Activated effector memory CD4-positive, alpha-beta T cell treated with Interleukin-2 at 50 U/mL for 16 hours (primary cell): ENCODE measurements around the gene PCIF1.
"Not testable (repeated sequence)": the region's sequence is repeated elsewhere in the genome, so short reads cannot be mapped to it uniquely, and the experiment has no call there.

Source experiments
- DNase-seq: peaks from one replicate; pipeline ENCODE4 v3.0.0-alpha.2; 2020

Gene PCIF1

DNA sequence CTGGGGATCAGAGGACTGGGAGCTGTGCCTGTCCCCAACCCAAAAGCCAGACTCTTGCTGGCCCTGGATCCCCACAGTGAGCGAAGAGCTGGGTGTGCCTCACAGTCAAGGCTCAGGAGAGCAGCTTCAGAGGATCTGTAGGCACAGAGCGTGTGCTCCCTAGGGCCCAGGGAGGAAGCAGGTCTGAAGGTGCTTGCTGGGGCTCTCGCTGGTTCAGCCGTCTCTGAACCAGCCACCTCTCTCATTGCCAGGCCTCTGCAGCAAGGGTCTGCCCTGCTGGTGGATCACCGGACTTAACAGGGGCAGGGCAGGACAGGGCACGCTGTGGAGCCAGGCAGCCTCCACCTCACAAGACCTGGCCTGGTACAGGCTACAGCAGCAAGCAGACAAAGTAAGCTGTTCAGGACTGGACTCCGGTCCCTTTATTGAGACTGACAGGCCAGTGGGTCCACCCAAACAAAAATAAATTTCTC, 13.8 kb downstream of the PCIF1 start:
- no peak for DNase-seq

DNA sequence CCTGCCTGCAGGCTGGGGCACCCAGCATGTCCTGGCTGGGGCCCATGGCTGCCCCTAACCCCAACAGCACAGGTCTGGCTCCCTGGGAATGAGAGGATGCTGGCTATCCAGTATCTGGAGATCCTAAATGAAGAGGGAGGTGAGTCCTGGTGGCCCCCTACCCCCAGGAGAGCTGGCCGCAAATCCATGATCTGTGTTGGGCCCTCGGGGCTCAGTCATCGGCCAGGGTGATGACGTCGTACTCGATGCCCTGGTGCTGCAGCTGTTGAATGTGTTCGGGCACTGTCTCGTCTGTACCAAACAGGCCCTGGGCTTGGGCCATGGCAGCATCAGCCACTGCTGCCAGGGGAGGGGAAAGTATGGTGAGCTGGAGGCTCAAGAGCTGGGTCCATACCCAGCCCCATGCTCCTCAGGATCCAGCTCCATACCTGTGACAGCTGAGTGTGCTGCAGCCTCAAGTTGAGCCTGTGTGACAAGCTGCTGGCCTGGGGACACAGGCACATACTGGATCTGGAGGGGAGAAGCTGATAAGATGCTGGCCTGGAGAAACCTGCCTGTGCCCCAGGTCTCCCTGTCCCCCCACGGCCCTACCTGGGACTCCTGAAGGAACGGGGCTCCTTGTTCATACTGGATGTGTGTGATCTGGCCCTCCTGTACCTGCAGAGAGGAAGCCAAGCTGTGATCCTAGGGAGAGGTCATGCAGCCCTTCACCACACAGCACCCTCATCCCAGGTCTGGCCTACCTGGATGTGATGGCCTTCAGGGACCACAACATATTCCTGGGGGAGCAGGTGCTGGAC, 14.5 kb downstream of the PCIF1 start:
- no peak for DNase-seq

DNA sequence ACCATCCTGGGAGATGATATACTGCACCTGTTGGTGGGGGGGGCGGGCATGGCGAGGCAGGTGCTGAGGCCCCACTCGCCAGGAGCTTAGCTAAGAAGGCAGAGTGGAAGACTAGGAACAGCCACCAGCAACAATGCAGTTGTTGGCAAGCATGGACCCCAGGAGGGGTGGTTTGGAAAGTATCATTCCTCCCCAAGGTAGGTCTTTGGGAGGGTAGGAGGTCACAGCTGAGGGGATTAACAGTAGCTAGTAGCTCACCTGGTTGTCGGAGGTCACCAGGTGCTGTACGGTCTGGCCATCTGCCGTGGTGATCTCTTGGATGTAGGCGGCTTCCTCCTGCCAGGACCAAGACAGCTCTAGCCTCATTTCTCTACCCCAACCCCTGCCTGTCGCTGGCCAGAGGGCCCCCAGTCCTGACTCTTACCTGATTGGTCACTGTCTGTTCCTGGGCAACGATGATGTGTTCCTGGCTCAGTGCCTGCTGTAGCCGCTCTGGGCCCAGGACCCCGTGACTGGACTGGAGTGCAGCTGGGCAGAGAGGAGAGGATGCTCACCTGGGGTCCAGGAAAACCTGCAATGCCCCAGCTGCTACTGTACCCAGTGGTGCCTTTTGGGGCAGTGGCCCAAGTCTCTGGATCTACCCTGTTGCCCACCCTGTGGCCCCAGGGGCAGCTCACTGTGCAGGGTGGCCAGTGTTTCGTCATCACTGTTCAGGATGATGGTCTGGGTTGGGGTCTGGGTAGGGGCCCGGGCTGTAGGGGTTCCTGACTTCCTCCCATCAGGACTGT, 15.3 kb downstream of the PCIF1 start:
- no peak for DNase-seq

- no peak for DNase-seq
Observed at GRCh38 chr20:45950330-45950646, 15.8 kb downstream of the PCIF1 start.

DNA sequence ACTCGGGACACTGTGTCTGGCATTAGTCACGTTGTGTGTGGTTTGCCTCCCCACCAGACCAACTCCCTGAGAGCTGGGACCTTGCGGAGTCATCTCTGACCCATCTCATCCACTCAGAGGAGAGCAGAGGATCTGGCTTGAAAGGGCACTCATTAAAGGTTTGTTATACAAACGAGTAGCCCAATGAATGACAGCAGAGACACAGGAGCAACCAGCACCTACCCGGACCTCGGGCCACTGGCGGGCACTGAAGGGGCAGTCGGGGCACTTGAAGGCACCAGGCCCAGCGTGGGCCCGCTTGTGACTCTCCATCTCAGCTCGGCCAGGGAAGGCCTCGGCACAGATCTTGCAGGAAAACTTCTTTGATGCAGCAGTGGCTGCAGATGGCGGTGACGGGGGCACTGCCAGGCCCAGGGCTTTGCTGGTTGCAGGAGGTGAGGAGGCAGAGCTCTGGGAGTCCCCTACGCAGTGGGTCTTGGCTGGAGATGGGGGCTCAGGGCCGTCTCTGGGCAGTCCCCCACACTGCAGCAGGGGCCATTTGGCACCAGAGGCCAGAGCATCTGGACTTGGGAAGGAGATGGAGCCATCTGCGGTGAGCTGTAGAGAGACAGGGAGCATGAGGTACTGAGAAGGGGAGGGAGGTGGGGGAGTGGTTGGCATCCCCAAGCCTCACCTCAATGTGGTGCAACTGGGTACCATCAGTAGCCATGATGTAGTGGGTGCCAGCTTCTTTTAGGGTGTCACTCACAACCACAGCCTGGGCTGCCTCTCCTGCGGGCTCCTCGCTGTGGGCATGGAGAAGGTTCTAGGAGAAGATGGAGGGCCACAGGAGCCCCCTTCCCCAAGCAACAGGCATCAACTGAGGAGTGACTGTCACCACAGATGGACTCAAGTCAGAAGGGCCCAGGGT, 17.7 kb downstream of the PCIF1 start:
- no peak for DNase-seq

DNA sequence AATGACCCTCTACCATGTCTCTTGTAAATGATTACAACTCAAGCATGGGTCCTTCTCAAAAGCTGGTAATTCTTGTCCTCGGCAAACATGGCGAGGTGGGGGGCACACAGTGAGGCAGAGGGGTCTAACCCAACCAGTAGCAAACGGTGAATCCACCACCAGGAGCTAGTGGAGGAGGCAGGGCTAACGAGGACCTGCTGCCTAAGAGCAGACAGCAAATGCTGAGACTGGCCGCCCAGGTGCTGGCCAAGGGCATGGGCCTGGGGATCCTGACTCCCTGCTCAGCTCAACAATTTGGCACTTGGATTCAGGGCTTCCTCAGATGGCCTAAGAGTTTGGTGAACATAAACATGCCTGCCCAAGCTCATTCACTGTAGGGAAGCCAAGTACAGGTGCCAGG, 18.4 kb downstream of the PCIF1 start:
- no peak for DNase-seq

DNA sequence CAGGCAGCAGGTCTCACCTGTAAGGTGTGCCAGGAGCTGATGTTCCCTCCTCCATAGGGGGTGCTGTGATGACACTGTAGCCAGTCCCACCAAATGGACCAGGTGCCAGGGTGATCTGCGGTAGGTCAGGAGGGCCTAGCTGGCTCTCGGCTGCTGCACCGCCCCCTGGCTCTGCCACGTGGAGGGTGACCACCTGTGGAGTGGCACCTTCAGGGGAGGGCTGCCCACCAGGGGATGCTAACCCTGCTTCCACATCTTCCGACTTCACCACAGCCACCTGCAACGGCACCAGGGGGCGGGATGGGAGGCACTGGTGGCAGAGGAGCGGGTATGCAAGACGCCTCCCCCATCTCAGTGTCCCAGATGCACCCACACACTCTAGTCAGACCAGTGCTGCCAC, 19.2 kb downstream of the PCIF1 start:
- DNase-seq = no peak

- not testable (repeated sequence) for DNase-seq
Observed at GRCh38 chr20:45956326-45956725, 21.8 kb downstream of the PCIF1 start.

GRCh38 chr20:45957021-45957941, 22.8 kb downstream of the PCIF1 start:
- DNase-seq = no peak

DNA sequence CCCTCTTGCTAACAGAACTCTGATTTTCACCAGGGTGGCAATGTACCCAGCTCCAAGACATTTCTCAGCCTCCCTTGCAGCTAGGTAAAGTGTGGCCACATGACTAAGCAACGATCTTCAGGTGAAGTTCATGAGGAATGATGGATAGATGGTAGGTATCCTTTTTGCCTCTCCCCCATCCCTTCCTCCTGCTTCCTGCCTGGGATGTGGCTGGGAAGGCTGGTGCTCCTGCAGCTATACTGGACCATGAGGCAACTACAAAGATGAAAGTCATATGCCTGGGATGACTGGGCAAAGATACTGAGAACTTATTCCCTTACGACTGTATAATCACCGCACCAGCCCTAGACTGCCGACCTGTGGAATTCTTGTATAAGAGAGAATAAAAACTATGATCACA, 24.1 kb downstream of the PCIF1 start:
- DNase-seq = no peak

DNA sequence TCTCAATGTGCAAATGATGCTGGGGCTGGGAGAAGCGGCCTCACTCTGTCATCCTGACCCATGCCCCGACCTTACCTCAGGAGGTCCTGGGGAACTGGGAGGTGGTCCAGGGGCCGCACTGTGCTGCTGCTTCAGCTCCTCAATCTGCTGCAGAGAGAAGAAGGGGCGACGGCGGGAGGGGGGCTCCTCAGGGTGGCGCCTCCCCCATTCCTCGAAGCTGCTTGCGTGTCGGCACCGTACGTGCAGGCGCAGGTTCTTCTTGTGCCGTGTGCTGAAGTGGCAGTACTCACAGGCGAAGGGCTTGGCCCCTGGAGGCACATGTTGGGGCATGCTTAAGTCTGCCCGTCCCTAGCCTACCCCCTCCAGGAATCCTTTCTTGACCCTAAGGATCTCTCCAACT, 24.6 kb downstream of the PCIF1 start:
- no peak for DNase-seq

DNA sequence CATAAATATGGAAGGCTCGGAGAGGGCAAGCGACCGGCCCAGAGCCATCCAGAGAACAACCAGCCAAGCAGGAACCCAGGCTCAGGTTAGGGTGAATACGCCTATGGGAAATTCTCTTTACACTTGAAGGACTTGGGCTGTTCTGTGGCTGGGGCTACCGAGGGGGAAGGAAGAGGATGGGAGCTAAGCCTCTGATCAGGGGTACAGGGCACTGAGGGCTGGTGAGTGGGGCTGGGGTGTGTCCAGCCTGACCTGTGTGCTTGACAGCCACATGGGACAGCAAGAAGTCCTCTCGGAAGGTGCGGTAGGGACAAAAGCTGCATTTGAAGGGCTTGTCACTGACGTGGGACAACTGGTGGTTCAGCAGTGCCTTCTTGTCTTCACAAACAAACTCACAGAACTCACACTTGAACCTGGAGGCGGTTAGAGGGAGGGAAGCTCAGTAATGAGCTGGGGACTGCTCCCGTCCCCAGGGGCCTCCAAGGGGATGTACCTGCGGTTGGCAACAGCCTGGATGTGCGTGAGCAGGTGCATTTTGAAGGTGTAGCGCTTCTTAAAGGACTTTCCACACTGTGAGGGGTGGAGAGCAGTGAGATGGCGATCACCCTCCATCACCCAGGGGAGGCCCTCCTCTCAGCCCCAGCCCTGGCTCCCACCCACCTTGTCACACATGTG, 25.6 kb downstream of the PCIF1 start:
- no peak for DNase-seq

DNA sequence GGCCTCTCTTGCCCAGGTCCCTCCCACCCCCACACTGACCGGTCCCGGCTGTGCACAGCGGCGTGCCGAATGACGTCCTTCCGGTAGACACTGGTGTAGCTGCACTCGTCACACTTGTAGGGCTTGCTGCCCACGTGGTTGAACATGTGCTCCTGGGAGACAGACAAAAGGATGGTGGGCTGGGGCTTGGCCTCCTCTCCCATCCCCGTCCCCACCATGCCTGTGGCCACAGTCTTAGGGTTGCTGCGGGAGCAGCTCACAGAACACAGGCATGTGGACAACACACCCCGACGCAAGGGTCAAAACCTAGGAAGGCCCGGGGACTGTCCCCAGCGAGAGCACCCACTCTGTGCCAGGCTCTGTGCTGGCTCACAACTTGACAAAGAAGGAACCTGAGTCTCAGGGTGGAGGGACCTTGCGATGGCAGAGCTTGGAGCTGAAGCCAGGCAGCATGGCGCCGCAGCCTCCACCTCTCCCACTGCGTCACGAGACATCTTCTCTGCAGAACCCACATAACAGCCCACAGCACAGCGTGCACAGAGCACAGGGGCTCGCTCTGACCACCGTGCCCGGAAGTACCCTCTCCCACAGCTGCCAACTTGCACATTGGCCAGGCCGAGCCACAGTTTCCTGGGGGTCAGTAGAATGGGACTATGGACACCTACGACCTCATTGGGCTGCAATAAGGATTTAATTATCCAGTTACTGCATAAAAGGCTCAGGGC, 27.7 kb downstream of the PCIF1 start:
- DNase-seq = no peak

- no peak for DNase-seq
Observed at GRCh38 chr20:45963059-45964005, 28.8 kb downstream of the PCIF1 start.

DNA sequence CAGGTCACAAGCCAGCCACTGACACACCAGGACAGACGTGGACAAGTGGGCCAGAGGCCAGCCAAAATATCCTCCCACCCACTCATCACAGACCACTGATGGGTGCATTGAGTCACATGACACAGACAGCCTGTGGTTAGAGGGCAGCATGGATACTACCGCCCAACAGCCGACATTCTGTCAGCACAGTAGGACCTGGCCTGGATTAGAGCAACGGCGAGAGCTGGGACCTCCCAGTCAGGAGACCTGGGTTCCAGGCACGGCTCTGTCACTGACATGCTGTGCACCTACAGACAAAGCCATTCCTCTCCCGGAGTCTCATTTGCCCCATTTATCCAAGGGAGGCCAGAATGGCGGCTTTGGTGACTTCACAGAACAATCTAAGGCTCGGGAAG, 29.5 kb downstream of the PCIF1 start:
- DNase-seq = no peak

GRCh38 chr20:45965169-45966002, 30.9 kb downstream of the PCIF1 start:
- DNase-seq = no peak

GRCh38 chr20:45967551-45968080, 33.1 kb downstream of the PCIF1 start:
- DNase-seq = no peak

DNA sequence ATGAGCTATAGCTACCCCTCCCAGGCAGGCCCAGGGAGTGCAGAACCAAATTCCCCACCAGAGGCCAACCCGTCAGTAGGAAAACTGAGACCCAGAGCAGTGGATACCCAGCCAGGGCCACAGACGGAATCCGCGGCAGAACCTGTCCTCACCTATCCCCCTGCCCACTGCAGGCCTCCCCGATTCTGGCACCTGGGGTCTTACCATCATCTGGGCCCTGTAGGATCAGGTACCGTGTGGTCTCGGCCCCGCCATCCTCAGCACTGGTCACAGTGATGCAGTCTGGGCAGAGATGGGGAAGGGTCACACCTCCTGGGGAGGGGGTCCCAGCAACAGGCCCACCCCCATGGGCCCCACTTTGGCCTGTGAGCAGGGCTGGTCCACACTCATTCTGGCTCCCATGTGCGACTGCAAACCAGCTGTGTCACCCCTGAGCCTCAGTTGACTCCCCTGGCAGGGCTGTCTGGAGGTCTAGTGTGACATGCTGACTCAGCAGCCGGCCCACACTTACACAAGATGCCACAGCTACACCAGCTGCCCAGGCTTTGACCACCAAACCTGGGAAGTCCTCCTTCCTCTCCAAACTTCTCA, 33.7 kb downstream of the PCIF1 start:
- DNase-seq = no peak
